ENCODE data around the gene MICAL2.

DNA sequence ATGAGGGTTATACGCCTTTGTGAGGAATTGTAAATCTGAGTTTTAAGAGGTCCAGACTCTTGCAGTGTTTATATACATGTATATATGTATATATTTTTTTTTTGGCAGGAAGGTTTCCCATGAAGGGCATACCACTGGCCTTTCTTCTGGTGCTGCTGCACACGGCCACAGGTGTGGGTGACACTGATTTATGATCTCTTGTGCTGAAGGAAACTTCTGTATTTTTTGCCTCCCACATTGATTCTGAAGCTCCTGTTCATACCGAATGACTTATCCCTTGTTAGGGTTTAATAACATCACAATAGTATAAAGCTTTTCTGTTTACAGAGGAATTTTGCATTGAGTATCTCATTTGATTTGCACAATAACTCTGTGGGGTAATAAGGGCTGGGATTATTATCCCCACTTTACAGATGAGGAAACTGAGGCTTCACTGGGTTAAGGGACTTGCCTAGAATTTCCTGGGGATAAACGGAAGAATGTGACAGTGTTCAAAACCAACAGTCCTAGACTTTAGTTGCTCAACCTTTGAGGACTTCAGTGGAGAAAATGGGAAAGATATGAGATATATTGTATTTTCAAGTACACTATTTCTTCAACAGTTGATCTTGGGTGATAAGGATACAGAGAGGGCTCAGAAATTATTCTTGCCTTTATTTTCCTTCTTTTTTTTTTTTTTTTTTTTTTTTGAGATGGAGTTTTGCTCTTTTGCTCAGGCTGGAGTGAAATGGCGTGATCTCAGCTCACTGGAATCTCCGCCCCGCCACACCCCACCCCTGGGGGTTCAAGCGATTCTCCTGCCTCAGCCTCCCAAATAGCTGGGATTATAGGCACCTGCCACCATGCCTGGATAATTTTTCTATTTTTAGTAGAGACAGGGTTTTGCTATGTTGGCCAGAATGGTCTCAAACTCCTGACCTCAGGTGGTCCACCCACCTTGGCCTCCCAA, 70.1 kb downstream of the MICAL2 start:
- no peak for TF ChIP-seq POLR2A (IDR thresholded peaks at IDR 0.05)
- TF ChIP-seq CTCF (IDR thresholded peaks at IDR 0.05 in 4 of 5, conservative IDR thresholded peaks at IDR 0.05 in 1 of 5), result no peak

Data from gastrocnemius medialis (tissue), 4 donors.